PC-3 (cell line): ENCODE data around the gene PCBP2. TPM values are rescaled to one million over a fixed set of nuclear protein-coding genes. Genes with fewer than 3 reads are reported as not detected.

Experiments used
- ATAC-seq: fragments of 200-7000 bp; cut with Tn5 transposase; 2 replicates; pipeline ENCODE4 v1.9.1; 2020; ENCODE audit warnings: mild to moderate bottlenecking, moderate library complexity
- BruUV-seq: library from RNA; stranded (reverse); fragments of 400-500 nt; replicated peaks from 2 replicates; lab custom pipeline; 2021; lab: Mats Ljungman, UMichigan
- CTCF ChIA-PET: fragments of 300-600 bp; sonication (Branson Sonifier 250); formaldehyde crosslinking; loops from one replicate; lab custom pipeline; 2022; ENCODE audit warnings: antibody characterized with exemption; lab: Charles Lee
- POLR2A ChIA-PET: fragments of 300-600 bp; sonication (Branson Sonifier 250); formaldehyde crosslinking; loops from one replicate; lab custom pipeline; 2022; ENCODE audit warnings: antibody characterized with exemption; ENCODE audit not compliant: unreplicated experiment; lab: Charles Lee
- DNase-seq: peaks from one replicate; pipeline ENCODE4 v3.0.0-alpha.2; 2015
- H2AFZ ChIP-seq: fragments of 300-600 bp; sonication (generic); 2 replicates; pipeline ENCODE4 v1.6.0; 2016; ENCODE audit warnings: antibody characterized with exemption, low read length
- H3F3A ChIP-seq: fragments of 300-600 bp; sonication (generic); one replicate; pipeline ENCODE4 v1.6.0; 2017; ENCODE audit warnings: antibody characterized with exemption, low read length, control low read depth, mild to moderate bottlenecking; ENCODE audit not compliant: unreplicated experiment
- H3K27ac ChIP-seq: fragments of 300-600 bp; sonication (generic); 2 replicates; pipeline ENCODE4 v1.5.1; 2016; ENCODE audit warnings: mild to moderate bottlenecking, low read length
- H3K27me3 ChIP-seq: fragments of 300-600 bp; sonication (generic); 2 replicates; pipeline ENCODE4 v1.6.1; 2016; ENCODE audit warnings: low read length, mixed read lengths
- H3K36me3 ChIP-seq: fragments of 300-600 bp; sonication (generic); 2 replicates; pipeline ENCODE4 v1.6.1; 2016; ENCODE audit warnings: low read depth, mixed run types, low read length, mixed read lengths
- H3K4me1 ChIP-seq: fragments of 300-600 bp; sonication (generic); 2 replicates; pipeline ENCODE4 v1.5.1; 2016; ENCODE audit warnings: low read length; ENCODE audit not compliant: insufficient read depth
- H3K4me2 ChIP-seq: fragments of 300-600 bp; sonication (generic); 2 replicates; pipeline ENCODE4 v1.6.0; 2016; ENCODE audit warnings: low read length
- H3K4me3 ChIP-seq: fragments of 300-600 bp; sonication (generic); 2 replicates; pipeline ENCODE4 v1.5.1; 2016; ENCODE audit warnings: mild to moderate bottlenecking, low read length, mixed read lengths
- H3K79me2 ChIP-seq: fragments of 300-600 bp; sonication (generic); 2 replicates; pipeline ENCODE4 v1.6.1; 2017; ENCODE audit warnings: low read length, mixed read lengths
- H3K9ac ChIP-seq: fragments of 300-600 bp; sonication (generic); 2 replicates; pipeline ENCODE4 v1.6.0; 2016; ENCODE audit warnings: mild to moderate bottlenecking, low read length
- H3K9me2 ChIP-seq: fragments of 300-600 bp; sonication (generic); replicated peaks from 2 replicates; pipeline ENCODE4 v1.6.1; 2016; ENCODE audit warnings: mixed run types, low read length, mixed read lengths
- H3K9me3 ChIP-seq: fragments of 300-600 bp; sonication (generic); 2 replicates; pipeline ENCODE4 v1.6.1; 2016; ENCODE audit warnings: low read length, mixed read lengths
- H4K20me1 ChIP-seq: fragments of 300-600 bp; sonication (generic); 2 replicates; pipeline ENCODE4 v1.6.1; 2016; ENCODE audit warnings: low read length, mixed read lengths
- EZH2 ChIP-seq: fragments of 300-600 bp; sonication (generic); IDR thresholded peaks from one replicate; pipeline ENCODE4 v1.6.1; 2017; ENCODE audit warnings: antibody characterized with exemption, mild to moderate bottlenecking, low read length; ENCODE audit not compliant: unreplicated experiment
- EZH2phosphoT487 ChIP-seq: fragments of 300-600 bp; sonication (generic); IDR thresholded peaks from 2 replicates; pipeline ENCODE4 v1.6.1; 2018; ENCODE audit warnings: mild to moderate bottlenecking, antibody characterized with exemption, low read length, borderline replicate concordance
- intact Hi-C: fragments of 100-400 bp; cut with micrococcal nuclease; formaldehyde crosslinking; loops from 2 replicates; pipeline ENCODE4 v1.9.0; 2023
- total RNA-seq: library from RNA; depleted of rRNA; stranded (reverse); fragments of >200 nt; gene quantifications from 2 replicates; pipeline ENCODE4 v1.2.3, GENCODE V29; 2014
- TF ChIP-seq, protein P1 (sequence below): fragments of 300-600 bp; sonication (generic); conservative IDR thresholded peaks from 2 replicates; pipeline ENCODE4 v1.5.1; 2017; ENCODE audit warnings: antibody characterized with exemption, low read depth, mild to moderate bottlenecking, low read length

The PCBP2 gene
- total RNA-seq, 1 experiment from 2014 or later: 204 TPM

DNA sequence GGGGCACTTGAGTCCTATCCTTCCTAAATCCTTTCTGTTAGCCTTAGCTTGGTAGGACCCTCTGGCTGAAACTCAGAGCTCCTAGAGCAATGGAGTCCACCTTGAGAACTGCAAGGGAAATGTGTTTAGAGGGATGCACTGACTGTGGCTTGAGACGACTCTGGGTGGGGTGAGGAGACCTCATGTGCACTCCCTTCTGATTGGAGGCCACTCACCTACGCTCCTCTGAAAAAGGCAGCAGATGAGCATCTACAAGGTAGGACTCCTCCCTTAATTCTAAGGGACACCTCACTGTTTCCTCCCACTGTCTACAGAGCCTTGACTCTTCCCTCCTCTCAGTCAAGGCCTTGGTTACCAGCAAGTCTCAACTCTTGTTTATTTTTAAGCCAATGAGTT lies 46.3 kb downstream of the PCBP2 start:
- no peaks in the 10 kb centered on the region for H3K9me2 ChIP-seq
- intact Hi-C loops: no loop called here
- peak overlapping the region; percentile 75; the same call in 1 of the 2 replicates for H3K4me3 ChIP-seq
- no peaks in the 10 kb centered on the region for H4K20me1 ChIP-seq
- ChIA-PET CTCF (interaction anchor here (0.7 kb wide), 1 partner anchor 19 kb away, joined by 16 read pairs; no protein-coding TSS in a partner anchor), POLR2A (no interaction called here)
- no peak overlapping the region for H3K9ac ChIP-seq
- H2AFZ ChIP-seq: no peak overlapping the region
- H3K79me2 ChIP-seq: peaks cover 19% of the 10 kb centered on the region
- H3K27me3 ChIP-seq: no peaks in the 10 kb centered on the region
- H3F3A ChIP-seq: no peaks in the 10 kb centered on the region
- peaks cover 2% of the 10 kb centered on the region; the same call in 1 of the 2 replicates for H3K36me3 ChIP-seq
- peaks cover 26% of the 10 kb centered on the region for H3K4me1 ChIP-seq
- ATAC-seq (no peak), DNase-seq (no peak)
- no TSS peak for BruUV-seq
- H3K9me3 ChIP-seq: no peaks in the 10 kb centered on the region
- no peak overlapping the region for H3K27ac ChIP-seq
- peak overlapping the region; percentile 87 for H3K4me2 ChIP-seq
- no peak for TF ChIP-seq EZH2
- TF ChIP-seq, protein P1, sequence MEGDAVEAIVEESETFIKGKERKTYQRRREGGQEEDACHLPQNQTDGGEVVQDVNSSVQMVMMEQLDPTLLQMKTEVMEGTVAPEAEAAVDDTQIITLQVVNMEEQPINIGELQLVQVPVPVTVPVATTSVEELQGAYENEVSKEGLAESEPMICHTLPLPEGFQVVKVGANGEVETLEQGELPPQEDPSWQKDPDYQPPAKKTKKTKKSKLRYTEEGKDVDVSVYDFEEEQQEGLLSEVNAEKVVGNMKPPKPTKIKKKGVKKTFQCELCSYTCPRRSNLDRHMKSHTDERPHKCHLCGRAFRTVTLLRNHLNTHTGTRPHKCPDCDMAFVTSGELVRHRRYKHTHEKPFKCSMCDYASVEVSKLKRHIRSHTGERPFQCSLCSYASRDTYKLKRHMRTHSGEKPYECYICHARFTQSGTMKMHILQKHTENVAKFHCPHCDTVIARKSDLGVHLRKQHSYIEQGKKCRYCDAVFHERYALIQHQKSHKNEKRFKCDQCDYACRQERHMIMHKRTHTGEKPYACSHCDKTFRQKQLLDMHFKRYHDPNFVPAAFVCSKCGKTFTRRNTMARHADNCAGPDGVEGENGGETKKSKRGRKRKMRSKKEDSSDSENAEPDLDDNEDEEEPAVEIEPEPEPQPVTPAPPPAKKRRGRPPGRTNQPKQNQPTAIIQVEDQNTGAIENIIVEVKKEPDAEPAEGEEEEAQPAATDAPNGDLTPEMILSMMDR: no peak
- TF ChIP-seq EZH2phosphoT487: no peak

DNA sequence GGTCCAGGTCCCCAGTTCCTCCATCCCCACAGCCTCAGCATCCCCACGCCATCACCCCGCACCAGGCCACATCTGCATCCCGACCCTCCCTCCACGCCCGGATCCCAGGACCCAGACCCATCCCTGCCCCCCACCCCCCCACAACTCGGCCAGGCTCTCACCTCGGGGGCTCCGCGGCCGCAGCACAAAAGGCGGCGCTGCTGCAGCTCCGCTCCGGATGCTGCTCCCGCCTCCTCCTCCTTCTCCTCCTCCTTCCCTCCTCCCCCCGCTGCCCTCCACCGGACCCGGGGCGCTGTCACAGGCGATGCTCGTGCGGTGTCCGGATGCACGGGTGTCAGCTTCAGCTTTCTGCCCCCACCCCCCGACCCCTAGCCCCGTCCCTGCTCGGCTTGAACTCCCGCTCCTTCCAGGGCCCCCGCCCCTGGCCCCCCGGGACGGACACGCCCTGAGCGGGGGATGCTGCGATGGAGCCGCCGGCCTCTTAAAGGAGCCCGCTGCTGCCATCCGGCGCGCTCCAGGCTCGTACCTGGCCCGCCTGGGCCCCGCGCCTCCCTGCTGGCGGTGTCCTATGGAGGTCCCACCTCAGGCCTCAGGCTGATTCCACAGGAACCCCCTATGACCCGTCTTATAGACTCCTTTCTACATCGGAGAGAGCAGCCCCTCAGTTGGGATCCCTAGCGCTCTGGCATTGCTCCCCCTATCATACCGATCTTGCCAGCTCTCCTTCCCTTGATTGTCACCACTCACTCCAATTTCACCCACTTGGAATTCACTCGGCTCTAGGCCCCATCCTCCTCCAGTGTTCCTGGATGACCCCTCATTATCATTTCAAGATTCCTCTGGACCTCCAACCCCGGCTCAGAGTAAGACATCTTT lies 47.6 kb downstream of the PCBP2 start, which contains the start of gene MAP3K12:
Gene MAP3K12, minus strand, starts transcription at position 193 of the 876 bp plus-strand sequence. CDS start 12,067 bp downstream, outside the sequence.
- no peaks in the 10 kb centered on the region for H4K20me1 ChIP-seq
- H3K9me3 ChIP-seq: no peaks in the 10 kb centered on the region
- ChIA-PET POLR2A (interaction anchor here (0.5 kb wide), 1 partner anchor 10 kb away, joined by 3 read pairs; no protein-coding TSS in a partner anchor), CTCF (interaction anchor here (0.7 kb wide), 1 partner anchor 9 kb away, joined by 3 read pairs; no protein-coding TSS in a partner anchor)
- ATAC-seq: peak; percentile 34
- no peaks in the 10 kb centered on the region for H3F3A ChIP-seq
- no peaks in the 10 kb centered on the region for H3K27me3 ChIP-seq
- H3K27ac ChIP-seq: peak within 1 kb of the TSS; percentile 21
- peak within 1 kb of the TSS; percentile 87 for H3K4me2 ChIP-seq
- H2AFZ ChIP-seq: peak within 1 kb of the TSS; percentile 54
- no TSS peak for BruUV-seq
- peak within 1 kb of the TSS; percentile 75 for H3K4me3 ChIP-seq
- peaks cover 12% of the 10 kb centered on the region; the same call in 1 of the 2 replicates for H3K36me3 ChIP-seq
- intact Hi-C loops: no loop called here
- TF ChIP-seq EZH2phosphoT487 (no peak), EZH2 (no peak)
- TF ChIP-seq, protein P1: 0 out of 2 replicates have a peak, but pooled peaks have one; percentile 6
- DNase-seq: peak; percentile 42
- H3K9ac ChIP-seq: peak within 1 kb of the TSS; percentile 35
- peaks cover 20% of the 10 kb centered on the region for H3K4me1 ChIP-seq
- H3K9me2 ChIP-seq: no peaks in the 10 kb centered on the region
- H3K79me2 ChIP-seq: peaks cover 27% of the 10 kb centered on the region
